ENCODE results near the gene ARHGAP27.

ARHGAP27 gene

GRCh38 chr17:45384047-45384788, 48.5 kb downstream of the ARHGAP27 start (continued):
- TF ChIP-seq ZNF8 (CRISPR knock-in tag; IDR thresholded peaks at IDR 0.05), result no peak
- TF ChIP-seq BACH2 (CRISPR knock-in tag; IDR thresholded peaks at IDR 0.05; ENCODE audit: borderline replicate concordance), result no peak
- TF ChIP-seq TOX (CRISPR knock-in tag; IDR thresholded peaks at IDR 0.05; ENCODE audit: borderline replicate concordance), result no peak
- TF ChIP-seq TSHZ2 (CRISPR knock-in tag; IDR thresholded peaks at IDR 0.05), result no peak
- TF ChIP-seq ISL1 (CRISPR knock-in tag; IDR thresholded peaks at IDR 0.05), result no peak

GRCh38 chr17:45383003-45383402, 49.7 kb downstream of the ARHGAP27 start:
- ATAC-seq, result no peak
- no peak for TF ChIP-seq ZFP3 (CRISPR knock-in tag; IDR thresholded peaks at IDR 0.05)
- TF ChIP-seq SNAI2 (CRISPR knock-in tag; IDR thresholded peaks at IDR 0.05), result no peak
- no peak for TF ChIP-seq BACH2 (CRISPR knock-in tag; IDR thresholded peaks at IDR 0.05; ENCODE audit: borderline replicate concordance)
- TF ChIP-seq ZFP30 (CRISPR knock-in tag; IDR thresholded peaks at IDR 0.05), result no peak
- TF ChIP-seq POU6F1 (CRISPR knock-in tag; IDR thresholded peaks at IDR 0.05; ENCODE audit: borderline replicate concordance, low read depth), result no peak
- no peak for TF ChIP-seq CSRNP3 (CRISPR knock-in tag; IDR thresholded peaks at IDR 0.05)
- no peak for TF ChIP-seq PATZ1 (CRISPR knock-in tag; IDR thresholded peaks at IDR 0.05; ENCODE audit: borderline replicate concordance)
- no peak for TF ChIP-seq ZC3H10 (CRISPR knock-in tag; IDR thresholded peaks at IDR 0.05)
- TF ChIP-seq RARB (CRISPR knock-in tag; IDR thresholded peaks at IDR 0.05), result no peak
- TF ChIP-seq ZNF8 (CRISPR knock-in tag; IDR thresholded peaks at IDR 0.05), result no peak
- TF ChIP-seq TOX (CRISPR knock-in tag; IDR thresholded peaks at IDR 0.05; ENCODE audit: borderline replicate concordance), result no peak
- TF ChIP-seq TCF4 (CRISPR knock-in tag; IDR thresholded peaks at IDR 0.05; ENCODE audit: borderline replicate concordance), result no peak
- no peak for TF ChIP-seq CREB5 (CRISPR knock-in tag; IDR thresholded peaks at IDR 0.05; ENCODE audit: low read depth)
- TF ChIP-seq ZNF70 (CRISPR knock-in tag; IDR thresholded peaks at IDR 0.05), result no peak
- no peak for TF ChIP-seq OSR1 (CRISPR knock-in tag; IDR thresholded peaks at IDR 0.05)
- no peak for TF ChIP-seq TSHZ2 (CRISPR knock-in tag; IDR thresholded peaks at IDR 0.05)
- no peak for TF ChIP-seq GLIS3 (CRISPR knock-in tag; IDR thresholded peaks at IDR 0.05)
- TF ChIP-seq CSDC2 (CRISPR knock-in tag; IDR thresholded peaks at IDR 0.05), result no peak
